Pulmonary artery endothelial cell (primary cell): ENCODE data around the gene IMPA2. TPM values are rescaled to one million over a fixed set of nuclear protein-coding genes. Genes with fewer than 3 reads are reported as not detected.
A peak's percentile ranks its signal among the peaks of the same experiment; 100 is the strongest.
"Not testable (repeated sequence)": the region's sequence is repeated elsewhere in the genome, so short reads cannot be mapped to it uniquely, and the experiment has no call there.

Experiments used
- DNase-seq: peaks from one replicate; pipeline ENCODE4 v3.0.0-alpha.2; 2011; ENCODE audit warnings: low read depth, low spot score
- total RNA-seq: library from RNA; depleted of rRNA; stranded (reverse); fragments of >200 nt; gene quantifications from 2 replicates; pipeline ENCODE4 v1.2.3, GENCODE V29; 2014

Gene IMPA2
- 6.7 and 10.2 TPM in 2 replicates for total RNA-seq

- DNase-seq: no peak
These were observed at the start of gene IMPA2 for GRCh38 chr18:11981192-11981542. TSS of gene IMPA2 (plus strand) at chr18:11981507. CDS start at chr18:11981670, 163 bp downstream.

- DNase-seq: no peak
These were observed 48.9 kb upstream of the IMPA2 start for GRCh38 chr18:11932393-11932792.

GRCh38 chr18:11937874-11938478, 43.3 kb upstream of the IMPA2 start:
- DNase-seq: no peak

- no peak for DNase-seq
These were observed 40.4 kb upstream of the IMPA2 start for GRCh38 chr18:11940956-11941355.

GRCh38 chr18:11943551-11943950, 37.8 kb upstream of the IMPA2 start:
- no peak for DNase-seq

GRCh38 chr18:11944252-11944651, 37.1 kb upstream of the IMPA2 start:
- DNase-seq: no peak

GRCh38 chr18:11944786-11945185, 36.5 kb upstream of the IMPA2 start:
- no peak for DNase-seq

GRCh38 chr18:11945834-11946659, 35.3 kb upstream of the IMPA2 start:
- DNase-seq: not testable (repeated sequence)

GRCh38 chr18:11946756-11947155, 34.6 kb upstream of the IMPA2 start:
- no peak for DNase-seq

- DNase-seq: peak; percentile 95
These were observed 33.8 kb upstream of the IMPA2 start for GRCh38 chr18:11947214-11948191.

- DNase-seq: no peak
These were observed 32.3 kb upstream of the IMPA2 start for GRCh38 chr18:11948852-11949523.

- DNase-seq: no peak
These were observed 30.5 kb upstream of the IMPA2 start for GRCh38 chr18:11950824-11951223.

- DNase-seq: no peak
These were observed 29.9 kb upstream of the IMPA2 start for GRCh38 chr18:11951390-11951851.

- DNase-seq: no peak
These were observed 28.2 kb upstream of the IMPA2 start for GRCh38 chr18:11953113-11953512.

GRCh38 chr18:11955239-11956029, 25.9 kb upstream of the IMPA2 start:
- peak; percentile 55 for DNase-seq

- DNase-seq: no peak
These were observed 24.7 kb upstream of the IMPA2 start for GRCh38 chr18:11956371-11957308.

- no peak for DNase-seq
These were observed 23.7 kb upstream of the IMPA2 start for GRCh38 chr18:11957636-11958035.

GRCh38 chr18:11959651-11960050, 21.7 kb upstream of the IMPA2 start:
- not testable (repeated sequence) for DNase-seq

GRCh38 chr18:11960743-11961380, 20.4 kb upstream of the IMPA2 start:
- DNase-seq: no peak
